Endothelial cell (in vitro differentiated cells): Measurements from ENCODE around the gene RASA3. TPM values are rescaled to one million over a fixed set of nuclear protein-coding genes. Genes with fewer than 3 reads are reported as not detected.

ENCODE experiments used
- DNase-seq: peaks from one replicate; pipeline ENCODE4 v3.0.0; 2021; ENCODE audit warnings: low spot score
- H3K27ac Mint-ChIP-seq: one replicate; pipeline ENCODE4 v1.8.0; 2021; ENCODE audit warnings: mixed read lengths, inconsistent platforms; ENCODE audit not compliant: unreplicated experiment
- H3K27me3 Mint-ChIP-seq: one replicate; pipeline ENCODE4 v1.8.0; 2021; ENCODE audit warnings: mild to moderate bottlenecking, moderate library complexity, mixed read lengths, inconsistent platforms; ENCODE audit not compliant: unreplicated experiment
- H3K36me3 Mint-ChIP-seq: one replicate; pipeline ENCODE4 v1.8.0; 2021; ENCODE audit warnings: mild to moderate bottlenecking, low read depth, mixed read lengths, inconsistent platforms; ENCODE audit not compliant: unreplicated experiment
- H3K4me1 Mint-ChIP-seq: one replicate; pipeline ENCODE4 v1.8.0; 2021; ENCODE audit warnings: mild to moderate bottlenecking, mixed read lengths, inconsistent platforms; ENCODE audit not compliant: unreplicated experiment
- H3K4me3 Mint-ChIP-seq: one replicate; pipeline ENCODE4 v1.8.0; 2021; ENCODE audit warnings: mild to moderate bottlenecking, mixed read lengths, inconsistent platforms; ENCODE audit not compliant: unreplicated experiment
- H3K9me3 Mint-ChIP-seq: one replicate; pipeline ENCODE4 v1.8.0; 2021; ENCODE audit warnings: mixed read lengths, inconsistent platforms; ENCODE audit not compliant: unreplicated experiment
- total RNA-seq: library from RNA; stranded (reverse); fragmentation: NEBNext Ultra II Directional; extraction: Animal tissue kit (Norgen Biotek cat#: 25700); gene quantifications from one replicate; pipeline ENCODE4 v1.2.1, GENCODE V29; 2021; ENCODE audit not compliant: unreplicated experiment
- TF ChIP-seq, protein P1 (sequence below): fragments of 200-600 bp; sonication (generic); IDR thresholded peaks from one replicate; pipeline ENCODE4 v1.5.0; 2021; ENCODE audit warnings: antibody characterized with exemption; ENCODE audit not compliant: unreplicated experiment

Gene RASA3
- total RNA-seq, 1 donor from 2014 or later: 34.0 TPM

DNA sequence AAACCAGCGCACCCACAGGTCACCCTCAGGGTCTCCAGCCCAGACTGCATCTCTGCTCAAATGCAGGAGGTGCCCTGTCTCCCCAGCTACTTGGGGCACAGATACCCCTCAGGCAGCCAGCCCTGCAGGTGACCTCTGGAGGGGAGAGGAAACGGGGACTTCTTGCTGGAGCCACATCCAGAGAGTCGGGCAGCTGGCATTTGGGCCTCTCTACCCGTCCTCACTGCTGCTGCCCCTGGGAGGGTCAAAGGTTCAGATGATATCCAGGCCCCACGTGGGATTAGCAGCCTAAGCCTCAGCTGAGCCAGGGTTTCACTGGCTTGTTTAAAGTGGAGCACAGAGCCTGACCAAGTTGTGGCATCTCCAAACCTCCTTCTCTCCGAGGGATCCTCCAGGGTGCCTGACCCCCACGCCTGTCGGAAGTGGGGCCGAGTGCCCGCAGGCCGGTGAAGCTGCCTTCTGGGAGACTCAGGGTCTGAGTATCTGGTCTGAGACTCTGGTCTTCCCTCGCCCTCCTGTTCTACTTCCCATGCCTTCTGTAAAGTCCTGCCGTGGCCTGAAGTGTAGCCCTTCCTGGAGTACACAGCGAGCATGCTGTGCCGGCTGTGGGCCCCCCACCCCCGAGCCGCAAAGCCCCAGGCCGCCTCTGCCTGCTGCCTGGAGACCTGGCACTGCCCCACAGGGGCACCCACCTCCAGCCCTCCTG is 2.1 kb downstream of the RASA3 start:
- Mint-ChIP-seq H3K4me3 (peak overlapping the region; percentile 100), H3K27ac (peak overlapping the region; percentile 97), H3K4me1 (peaks cover 58% of the 10 kb centered on the region), H3K9me3 (no peaks in the 10 kb centered on the region), H3K36me3 (peaks cover 22% of the 10 kb centered on the region), H3K27me3 (peaks cover 31% of the 10 kb centered on the region)
- no peak for DNase-seq
- TF ChIP-seq, protein P1, sequence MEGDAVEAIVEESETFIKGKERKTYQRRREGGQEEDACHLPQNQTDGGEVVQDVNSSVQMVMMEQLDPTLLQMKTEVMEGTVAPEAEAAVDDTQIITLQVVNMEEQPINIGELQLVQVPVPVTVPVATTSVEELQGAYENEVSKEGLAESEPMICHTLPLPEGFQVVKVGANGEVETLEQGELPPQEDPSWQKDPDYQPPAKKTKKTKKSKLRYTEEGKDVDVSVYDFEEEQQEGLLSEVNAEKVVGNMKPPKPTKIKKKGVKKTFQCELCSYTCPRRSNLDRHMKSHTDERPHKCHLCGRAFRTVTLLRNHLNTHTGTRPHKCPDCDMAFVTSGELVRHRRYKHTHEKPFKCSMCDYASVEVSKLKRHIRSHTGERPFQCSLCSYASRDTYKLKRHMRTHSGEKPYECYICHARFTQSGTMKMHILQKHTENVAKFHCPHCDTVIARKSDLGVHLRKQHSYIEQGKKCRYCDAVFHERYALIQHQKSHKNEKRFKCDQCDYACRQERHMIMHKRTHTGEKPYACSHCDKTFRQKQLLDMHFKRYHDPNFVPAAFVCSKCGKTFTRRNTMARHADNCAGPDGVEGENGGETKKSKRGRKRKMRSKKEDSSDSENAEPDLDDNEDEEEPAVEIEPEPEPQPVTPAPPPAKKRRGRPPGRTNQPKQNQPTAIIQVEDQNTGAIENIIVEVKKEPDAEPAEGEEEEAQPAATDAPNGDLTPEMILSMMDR: no peak

DNA sequence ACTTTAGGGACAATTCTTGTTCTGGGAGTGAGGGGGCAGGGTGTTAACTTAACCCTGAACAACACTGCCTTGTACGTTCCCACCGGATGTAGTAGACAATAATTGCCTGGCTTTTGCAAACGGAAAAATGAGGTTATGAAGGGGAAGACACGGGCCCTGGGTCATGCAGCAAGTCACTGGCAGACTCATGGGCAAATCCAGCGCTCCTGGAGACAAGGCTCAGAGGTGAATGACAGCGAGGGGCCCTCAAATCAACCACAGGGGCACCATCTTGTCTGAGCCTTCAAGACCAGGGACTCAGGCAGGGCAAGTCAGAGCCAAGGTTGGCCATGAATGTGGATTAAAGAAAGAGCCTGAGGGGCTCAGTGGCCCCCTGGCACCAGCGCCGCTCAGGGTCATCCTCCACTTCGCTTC is 2.8 kb downstream of the RASA3 start:
- peaks cover 22% of the 10 kb centered on the region for H3K36me3 Mint-ChIP-seq
- DNase-seq: no peak
- TF ChIP-seq, protein P1: no peak
- H3K27ac Mint-ChIP-seq: peak overlapping the region; percentile 93
- H3K4me1 Mint-ChIP-seq: peaks cover 57% of the 10 kb centered on the region
- H3K9me3 Mint-ChIP-seq: no peaks in the 10 kb centered on the region
- peak overlapping the region; percentile 81 for H3K4me3 Mint-ChIP-seq
- H3K27me3 Mint-ChIP-seq: peaks cover 31% of the 10 kb centered on the region

DNA sequence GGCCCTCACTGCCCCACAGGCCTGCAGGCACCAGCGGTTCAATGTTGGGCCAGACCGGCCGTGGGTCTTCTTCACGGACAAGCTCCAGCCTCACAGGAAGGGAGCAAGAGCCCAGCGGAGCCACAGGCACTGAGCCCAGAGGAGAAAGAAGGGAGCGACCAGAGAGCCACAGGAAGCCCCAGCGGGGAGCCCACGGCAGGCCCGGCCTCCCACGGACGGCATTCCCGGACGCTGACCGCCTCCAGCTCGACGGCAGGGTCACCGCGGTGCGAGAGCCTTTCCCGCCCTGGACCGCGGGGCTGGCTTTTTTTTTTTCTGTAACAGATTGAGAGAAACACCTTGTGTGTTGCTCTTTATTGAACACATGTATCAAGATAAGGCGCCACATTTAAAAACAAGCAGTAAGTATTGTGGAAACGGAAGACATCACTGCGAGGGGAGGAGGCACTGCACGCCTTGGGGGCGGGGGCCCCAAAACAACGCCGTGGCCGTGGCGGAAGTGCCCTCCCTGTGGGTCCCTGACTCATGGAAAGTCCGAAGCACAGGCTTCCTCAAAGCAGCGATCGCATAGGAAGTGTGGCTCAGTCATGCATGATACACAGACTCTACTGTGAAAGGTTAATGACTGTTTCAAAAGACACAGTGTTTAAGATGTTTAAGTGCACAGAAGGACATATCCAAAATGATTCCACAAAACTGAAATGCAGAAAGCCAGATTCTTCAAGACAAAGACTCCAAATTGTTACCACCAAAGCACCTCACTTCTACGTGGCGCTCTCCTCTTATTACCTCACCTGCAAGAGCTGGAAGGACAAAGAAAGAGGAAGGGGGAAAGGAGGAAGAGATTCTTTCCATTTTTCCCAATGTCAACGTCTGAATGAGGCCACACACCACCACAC is 3.5 kb downstream of the RASA3 start:
- H3K9me3 Mint-ChIP-seq: no peaks in the 10 kb centered on the region
- TF ChIP-seq, protein P1: no peak
- peaks cover 19% of the 10 kb centered on the region for H3K36me3 Mint-ChIP-seq
- H3K4me3 Mint-ChIP-seq: no peak overlapping the region
- peaks cover 30% of the 10 kb centered on the region for H3K27me3 Mint-ChIP-seq
- no peak for DNase-seq
- H3K4me1 Mint-ChIP-seq: peaks cover 53% of the 10 kb centered on the region
- H3K27ac Mint-ChIP-seq: peak overlapping the region; percentile 93

DNA sequence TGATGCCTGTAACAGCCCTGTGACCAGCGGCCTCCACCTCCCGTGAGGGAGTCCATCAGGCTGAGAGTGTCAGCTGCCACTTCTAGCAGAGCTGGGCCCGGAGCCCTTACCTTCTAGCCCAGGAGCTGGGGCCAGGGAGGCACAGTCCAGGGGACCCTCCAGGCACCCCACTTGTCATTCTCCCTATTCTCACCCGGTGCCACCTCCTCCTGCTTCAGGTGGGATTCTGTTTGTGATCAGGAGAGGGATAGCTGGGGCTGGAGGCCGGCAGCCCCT is 4.1 kb downstream of the RASA3 start:
- no peaks in the 10 kb centered on the region for H3K9me3 Mint-ChIP-seq
- DNase-seq: no peak
- peak overlapping the region; percentile 93 for H3K27ac Mint-ChIP-seq
- peaks cover 17% of the 10 kb centered on the region for H3K36me3 Mint-ChIP-seq
- peaks cover 53% of the 10 kb centered on the region for H3K4me1 Mint-ChIP-seq
- peaks cover 29% of the 10 kb centered on the region for H3K27me3 Mint-ChIP-seq
- TF ChIP-seq, protein P1: no peak
- no peak overlapping the region for H3K4me3 Mint-ChIP-seq
